G401 (cell line): Measurements from ENCODE around the gene INSC. TPM values are rescaled to one million over a fixed set of nuclear protein-coding genes. Genes with fewer than 3 reads are reported as not detected.
"Not testable (repeated sequence)": the region's sequence is repeated elsewhere in the genome, so short reads cannot be mapped to it uniquely, and the experiment has no call there.

Experiments used
- DNase-seq: peaks from one replicate; pipeline ENCODE4 v3.0.0-alpha.2; 2015; ENCODE audit warnings: low spot score
- in situ Hi-C: cut with HindIII; loops from 2 replicates; pipeline ENCODE4 v1.10.0; 2016; ENCODE audit warnings: low sequenced_read_pairs, mixed read lengths
- total RNA-seq: library from RNA; depleted of rRNA; stranded (reverse); fragments of >200 nt; shearing (Covaris generic); gene quantifications from 2 replicates; pipeline ENCODE4 v1.2.3, GENCODE V29; 2014; rRNA removed

The INSC gene
- total RNA-seq, result not detected in 2 replicates

- DNase-seq, result no peak
- in situ Hi-C loops, result no loop called here
Measured at GRCh38 chr11:15114501-15115475, at the start of gene INSC. TSS of gene INSC (plus strand) at chr11:15114923. CDS start at chr11:15149175, 34,252 bp downstream.

- in situ Hi-C loops, DNase-seq: not testable (repeated sequence)
Measured at GRCh38 chr11:15069751-15070150, 45.0 kb upstream of the INSC start.

GRCh38 chr11:15071556-15072255 lies 43.0 kb upstream of the INSC start:
- in situ Hi-C loops, result no loop called here
- DNase-seq, result no peak

GRCh38 chr11:15072551-15073143 lies 42.1 kb upstream of the INSC start:
- in situ Hi-C loops, result no loop called here
- DNase-seq, result no peak

- peak; percentile 34 for DNase-seq
- in situ Hi-C loops, result no loop called here
Measured at GRCh38 chr11:15073361-15074205, 41.1 kb upstream of the INSC start, which contains the start of gene CALCB. TSS of gene CALCB (plus strand) at chr11:15073593. CDS start at chr11:15074719, 1,126 bp downstream.

GRCh38 chr11:15074206-15075161 lies 40.2 kb upstream of the INSC start:
- peak; percentile 85 for DNase-seq
- in situ Hi-C loops, result no loop called here

GRCh38 chr11:15075162-15075526 lies 39.6 kb upstream of the INSC start:
- no peak for DNase-seq
- in situ Hi-C loops, result no loop called here

GRCh38 chr11:15091175-15091574 lies 23.5 kb upstream of the INSC start:
- no peak for DNase-seq
- in situ Hi-C loops, result no loop called here

- DNase-seq, result no peak
- in situ Hi-C loops, result no loop called here
Measured at GRCh38 chr11:15091625-15092024, 23.1 kb upstream of the INSC start.

GRCh38 chr11:15093432-15093831 lies 21.3 kb upstream of the INSC start:
- no peak for DNase-seq
- in situ Hi-C loops, result no loop called here

- in situ Hi-C loops, result no loop called here
- DNase-seq, result no peak
Measured at GRCh38 chr11:15095736-15096228, 18.9 kb upstream of the INSC start.

- DNase-seq, result no peak
- in situ Hi-C loops, result no loop called here
Measured at GRCh38 chr11:15097411-15097810, 17.3 kb upstream of the INSC start.

- in situ Hi-C loops, result no loop called here
Measured at GRCh38 chr11:15099267-15099666, 15.5 kb upstream of the INSC start.

GRCh38 chr11:15101072-15101709 lies 13.5 kb upstream of the INSC start:
- DNase-seq, result peak; percentile 54
- in situ Hi-C loops, result no loop called here

More at GRCh38 chr11:15099267-15099666, 15.5 kb upstream of the INSC start:
- no peak for DNase-seq

GRCh38 chr11:15104166-15104565 lies 10.6 kb upstream of the INSC start:
- in situ Hi-C loops, result no loop called here
- no peak for DNase-seq

GRCh38 chr11:15106201-15106965 lies 8.3 kb upstream of the INSC start:
- in situ Hi-C loops, result no loop called here
- DNase-seq, result no peak
